Stimulated activated CD8-positive, alpha-beta memory T cell treated with anti-CD3 and anti-CD28 coated beads, Interleukin-4, amount 100 ng/mL, for 4 hours (primary cell): ENCODE results near the gene NR1D1.

ENCODE experiments used
- DNase-seq, 2 donors: peaks; one replicate each; pipeline ENCODE4 v3.0.0-alpha.2; 2020; ENCODE audit warnings: low read depth in 2 of 2, low spot score in 1 of 2

NR1D1 gene

DNA sequence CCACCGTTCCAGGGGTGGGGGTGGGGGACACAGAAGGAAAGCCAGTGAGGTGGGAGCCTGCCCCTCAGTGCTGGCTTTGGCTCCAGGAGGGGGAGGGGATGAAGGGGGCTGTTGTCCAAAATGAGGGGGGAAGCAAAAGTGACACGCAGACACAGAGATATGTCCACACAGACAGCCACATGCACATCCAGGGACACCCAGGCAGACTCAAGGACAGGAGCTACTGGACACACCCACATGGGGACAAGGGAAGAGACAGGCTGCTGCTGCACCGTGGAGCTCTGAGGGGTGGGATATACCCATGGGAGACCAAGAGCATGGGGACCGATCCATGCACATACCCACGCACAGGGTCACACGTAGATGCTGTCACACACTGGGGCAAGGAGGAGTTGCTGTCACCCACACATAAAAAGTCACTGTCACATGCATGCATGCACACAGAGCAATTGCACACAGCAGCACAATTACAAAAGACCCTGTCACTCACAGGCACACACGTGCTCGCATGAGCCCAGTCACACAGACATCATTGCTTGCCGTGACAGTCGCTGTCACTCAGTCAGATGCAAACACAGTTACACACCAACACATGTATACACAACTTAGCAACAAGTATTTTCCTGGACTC, 36.4 kb downstream of the NR1D1 start:
- no peak for DNase-seq

- DNase-seq: no peak
These were observed 37.1 kb downstream of the NR1D1 start for GRCh38 chr17:40063187-40063771.

GRCh38 chr17:40062329-40063186, 37.8 kb downstream of the NR1D1 start, which contains the start of gene THRA:
THRA (plus strand) TSS chr17:40062965; CDS start chr17:40074489, 11,524 bp downstream.
- peak in 1 of 2 donors; percentile 40 for DNase-seq

- no peak for DNase-seq
These were observed 38.8 kb downstream of the NR1D1 start for GRCh38 chr17:40061609-40062038.

DNA sequence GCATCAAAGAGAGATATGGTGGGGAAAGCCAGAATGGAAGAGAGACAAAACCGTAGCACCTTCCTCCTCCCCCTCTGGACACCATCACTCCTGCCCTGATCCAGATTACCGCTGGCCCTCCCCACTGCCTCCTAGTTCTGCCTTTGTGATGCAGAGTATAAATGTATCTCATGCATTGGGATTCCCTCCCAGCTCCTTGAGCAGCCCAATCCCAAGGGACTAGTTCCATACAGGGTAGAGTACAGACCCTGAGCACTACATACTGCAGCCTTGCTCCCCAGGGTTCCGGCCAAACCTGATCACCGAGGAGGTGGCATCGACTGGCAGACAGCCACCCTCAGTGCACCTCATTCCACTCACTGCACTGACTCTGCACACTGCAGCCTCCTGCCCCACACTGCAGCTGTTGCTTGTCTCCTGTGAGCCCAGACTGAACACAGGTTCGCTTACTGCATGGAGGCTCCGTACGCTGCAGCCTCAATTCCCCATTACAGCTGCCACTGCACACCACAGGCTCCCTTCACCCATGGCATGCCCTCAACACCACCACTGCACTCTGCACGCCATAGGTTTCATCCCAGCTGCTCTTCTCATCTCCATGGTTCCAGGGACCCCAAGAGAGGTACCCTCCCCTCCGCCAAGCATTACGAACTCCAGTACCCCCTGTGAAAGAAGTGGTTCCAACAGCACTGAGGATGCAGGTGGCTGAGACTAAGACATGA, 39.3 kb downstream of the NR1D1 start:
- DNase-seq: no peak

DNA sequence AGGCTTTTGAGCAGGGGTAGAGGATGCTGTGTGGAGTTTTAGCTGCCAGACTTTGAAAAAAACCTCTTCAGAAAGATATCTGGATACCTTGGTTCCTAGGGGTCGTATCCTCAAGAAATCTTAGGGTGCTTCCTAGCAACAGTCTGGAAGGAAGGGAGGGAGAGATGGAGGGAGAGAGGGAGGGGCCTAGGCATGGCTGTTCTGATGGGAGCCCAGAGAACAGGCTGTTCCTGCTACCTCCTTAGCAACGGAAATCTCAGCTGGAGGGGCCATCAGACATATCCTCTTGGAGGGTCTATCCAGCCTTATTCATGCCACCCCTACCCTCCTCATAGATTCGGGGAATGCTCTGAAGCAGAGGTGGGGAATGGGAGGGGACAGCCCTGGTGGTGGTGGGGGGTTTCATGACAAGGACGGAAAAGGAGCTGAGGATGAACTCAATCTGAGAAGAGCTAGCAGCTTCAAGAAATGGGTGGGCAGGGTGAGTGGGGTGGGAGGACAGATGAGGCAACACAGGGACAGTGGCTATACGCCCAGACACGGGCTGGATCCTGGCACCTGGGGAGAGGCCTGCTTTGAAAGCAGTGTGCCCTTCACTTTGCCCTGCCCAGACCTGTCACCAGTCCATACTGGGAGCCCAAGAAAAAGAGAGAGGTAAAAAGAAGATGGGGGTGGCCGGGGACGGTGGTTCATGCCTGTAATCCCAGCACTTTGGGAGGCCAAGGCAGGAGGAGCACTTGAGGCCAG, 40.5 kb downstream of the NR1D1 start:
- no peak for DNase-seq

- DNase-seq: no peak
These were observed 41.5 kb downstream of the NR1D1 start for GRCh38 chr17:40058865-40059264.

DNA sequence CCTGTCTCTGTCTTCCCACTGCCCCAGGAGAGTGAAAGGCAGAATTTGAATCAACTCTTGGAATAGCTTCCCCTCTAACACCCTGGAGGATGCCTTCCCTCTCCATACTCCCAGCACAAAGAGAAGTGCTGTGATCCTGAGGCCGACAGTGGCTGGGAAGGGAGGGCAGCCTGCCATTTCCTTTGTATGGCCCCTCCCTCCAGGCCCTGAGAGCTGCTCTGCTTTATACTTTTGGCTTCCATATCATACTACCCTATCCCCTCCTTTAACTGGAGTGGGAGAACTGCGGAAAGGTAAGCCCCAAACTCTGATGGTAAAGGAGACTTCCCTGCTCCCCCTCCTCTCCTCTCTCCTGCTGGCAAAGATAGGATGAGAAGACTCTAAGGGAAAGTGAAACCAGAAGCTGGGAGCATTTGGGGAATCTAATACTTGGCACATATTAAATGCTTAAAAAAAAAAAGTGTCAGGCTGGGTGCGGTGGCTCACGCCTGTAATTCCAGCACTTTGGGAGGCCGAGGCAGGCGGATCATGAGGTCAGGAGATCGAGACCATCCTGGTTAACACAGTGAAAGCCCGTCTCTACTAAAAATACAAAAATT, 42.1 kb downstream of the NR1D1 start:
- DNase-seq: no peak

DNA sequence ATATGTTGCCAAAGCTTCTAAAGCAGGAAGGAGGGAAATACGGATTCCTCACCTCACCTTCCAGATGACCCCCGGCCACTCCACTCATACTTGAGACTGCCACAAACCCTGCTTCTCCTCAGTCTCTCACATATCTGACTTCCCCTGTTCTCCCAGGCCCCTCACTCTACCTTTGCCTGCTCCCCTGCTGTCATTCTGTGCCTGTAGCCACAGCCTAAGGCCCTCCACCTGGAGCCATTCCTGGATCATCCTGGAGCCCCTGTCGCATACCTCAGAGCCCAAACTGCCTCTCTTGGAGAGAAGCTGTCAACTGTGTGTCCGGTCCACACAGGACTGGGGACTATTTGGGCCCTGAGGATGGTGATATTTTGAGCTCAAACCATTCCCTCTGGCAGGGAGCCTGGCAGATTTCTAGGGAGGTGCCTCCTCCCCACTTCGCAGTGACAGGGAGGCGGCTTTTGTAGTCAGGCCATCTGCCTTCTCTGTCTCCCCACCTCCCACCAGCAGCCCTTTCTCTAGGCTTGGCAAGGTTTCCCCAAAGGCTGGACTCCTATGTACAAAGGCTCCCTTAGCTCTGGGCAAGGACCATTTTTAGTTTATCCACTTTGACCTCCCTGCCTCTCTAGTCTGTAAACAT, 43.9 kb downstream of the NR1D1 start:
- no peak for DNase-seq
